Right hindlimb (tissue), 1 donor: ENCODE data around the gene EML3.
"Not testable (repeated sequence)": the region's sequence is repeated elsewhere in the genome, so short reads cannot be mapped to it uniquely, and the experiment has no call there.

Source experiments
- DNase-seq: peaks from one replicate; pipeline ENCODE4 v3.0.0-alpha.2; 2018

The EML3 gene

DNA sequence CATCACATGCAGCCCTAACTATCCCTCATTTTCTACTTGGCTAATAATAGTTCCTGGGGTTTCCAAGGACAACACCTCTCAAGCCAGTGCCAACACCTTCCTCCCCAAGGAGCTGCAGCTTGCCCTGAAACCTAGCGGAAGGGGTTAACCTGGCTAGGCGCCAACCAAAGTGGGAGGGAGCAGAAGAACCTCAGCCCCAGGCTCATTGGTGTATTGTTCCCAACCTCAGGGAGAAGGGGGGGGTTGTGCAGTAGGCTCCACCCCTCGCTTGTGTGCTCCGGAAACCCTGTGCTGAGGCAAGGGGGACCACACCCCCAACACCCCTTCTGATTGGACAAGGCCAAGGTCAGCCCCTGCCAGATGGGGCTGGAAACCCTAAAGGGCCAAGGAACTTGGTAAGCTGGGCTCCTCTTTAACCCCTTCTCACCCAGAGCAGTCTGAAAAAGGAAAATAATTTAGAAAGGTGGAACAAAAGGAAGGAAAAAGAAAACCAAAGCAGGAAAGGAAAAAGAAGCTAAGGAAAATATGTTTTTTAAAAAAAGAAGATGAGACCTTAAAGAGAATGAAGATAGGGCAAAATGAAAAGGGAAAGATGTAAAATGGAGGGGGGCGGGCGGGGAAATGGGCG is 13.4 kb downstream of the EML3 start:
- peak; percentile 97 for DNase-seq

DNA sequence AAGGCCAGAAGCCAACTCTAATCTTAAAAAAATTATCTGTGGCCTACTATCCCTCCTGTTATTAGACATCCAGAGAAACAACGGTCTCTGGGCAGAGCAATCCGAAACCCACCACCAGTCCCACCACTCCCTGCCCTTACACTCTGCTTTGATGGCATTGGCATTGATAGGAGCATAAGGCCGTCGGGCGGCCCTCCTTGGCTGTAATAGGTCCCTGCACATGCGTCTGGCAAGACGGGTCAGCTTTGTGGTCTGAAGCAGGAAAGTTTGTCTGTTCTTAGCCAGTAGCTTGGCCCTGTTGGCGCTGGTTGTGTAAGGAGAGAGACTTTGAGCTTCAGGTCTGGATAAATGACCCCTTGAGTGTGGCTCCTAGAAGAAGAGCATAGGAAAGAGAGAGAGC is 17.5 kb downstream of the EML3 start:
- peak; percentile 6 for DNase-seq

DNA sequence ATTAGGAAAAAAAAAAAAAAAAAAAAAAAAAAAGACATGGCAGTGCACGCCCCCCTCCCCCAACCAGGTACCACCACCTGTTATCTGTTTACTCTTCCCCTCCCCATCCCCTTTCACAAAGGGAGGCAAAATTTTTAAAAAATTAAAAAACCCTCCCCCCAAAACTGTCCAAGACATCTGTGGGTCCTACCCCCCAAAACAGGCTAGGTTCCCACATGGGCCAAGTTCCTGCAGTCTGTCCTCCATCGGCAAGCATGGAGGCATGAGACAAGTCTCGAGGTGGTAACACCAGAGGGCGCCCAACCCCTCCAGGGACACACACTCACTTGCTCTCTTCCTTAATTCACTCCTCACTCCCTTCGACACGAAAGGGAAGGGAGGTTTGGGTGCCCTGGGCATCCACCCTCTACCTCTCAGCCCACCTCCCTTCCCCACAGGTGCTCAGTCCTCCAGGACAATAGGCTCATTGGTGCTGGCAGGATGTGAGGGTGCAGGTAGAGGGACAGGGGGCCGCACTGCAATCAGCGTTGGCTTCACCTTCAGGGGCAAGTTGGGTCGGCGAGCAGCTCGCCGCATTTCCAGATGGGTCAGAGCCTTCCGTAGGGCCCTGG is 19.0 kb downstream of the EML3 start:
- DNase-seq: peak; percentile 65

DNA sequence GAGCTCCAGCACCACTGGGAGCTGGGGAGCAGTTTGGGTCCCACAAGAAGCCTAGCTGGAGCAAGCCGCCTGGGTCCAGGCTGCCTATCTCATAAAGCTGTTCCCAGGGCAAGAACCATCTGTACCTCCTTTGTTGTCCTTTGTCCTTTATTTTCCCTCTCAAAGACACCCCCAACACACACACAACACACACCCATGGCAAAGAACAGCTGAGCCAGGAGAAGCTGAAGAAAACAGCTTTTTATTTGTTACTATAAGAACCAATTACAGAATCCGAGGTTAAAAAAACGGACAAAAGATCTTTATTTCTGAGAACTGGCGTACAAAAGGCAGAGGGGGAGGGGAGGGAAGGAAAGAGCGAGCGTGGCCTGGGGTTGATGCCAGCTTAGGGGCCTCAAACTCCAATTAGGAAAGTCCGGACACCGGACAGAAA is 19.6 kb downstream of the EML3 start:
- DNase-seq: no peak

DNA sequence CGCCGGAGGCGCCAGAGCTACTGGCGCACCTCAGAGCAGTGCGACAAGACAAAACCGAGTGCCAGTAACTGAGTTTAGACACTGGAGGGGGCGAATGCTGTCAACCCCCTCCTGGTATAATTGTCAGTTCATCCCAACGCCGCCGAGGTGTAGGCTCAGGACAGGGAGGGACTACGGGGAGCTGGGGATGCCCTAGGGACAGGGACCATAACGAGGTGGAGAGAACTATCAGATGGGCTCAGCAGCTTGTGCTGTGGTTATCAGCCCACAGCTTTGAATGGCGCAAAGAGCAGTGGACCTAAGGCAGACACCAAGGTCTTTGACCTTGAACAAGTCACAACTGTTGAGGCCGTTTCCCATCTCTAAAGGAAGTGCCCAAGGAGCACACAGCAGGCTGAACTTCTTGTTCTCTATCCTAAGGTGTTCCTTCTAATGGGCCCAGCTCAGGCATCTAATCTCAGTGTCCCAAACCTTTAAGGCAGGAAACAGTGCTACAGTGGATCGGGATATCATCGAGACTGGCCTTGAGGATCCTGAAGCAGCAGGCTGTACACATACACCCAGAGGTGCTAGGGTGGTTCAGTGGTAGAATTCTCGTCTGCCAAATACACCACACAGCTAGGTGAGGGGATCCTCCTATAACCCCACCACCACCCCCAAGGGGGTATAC is 20.3 kb downstream of the EML3 start:
- peak; percentile 13 for DNase-seq

DNA sequence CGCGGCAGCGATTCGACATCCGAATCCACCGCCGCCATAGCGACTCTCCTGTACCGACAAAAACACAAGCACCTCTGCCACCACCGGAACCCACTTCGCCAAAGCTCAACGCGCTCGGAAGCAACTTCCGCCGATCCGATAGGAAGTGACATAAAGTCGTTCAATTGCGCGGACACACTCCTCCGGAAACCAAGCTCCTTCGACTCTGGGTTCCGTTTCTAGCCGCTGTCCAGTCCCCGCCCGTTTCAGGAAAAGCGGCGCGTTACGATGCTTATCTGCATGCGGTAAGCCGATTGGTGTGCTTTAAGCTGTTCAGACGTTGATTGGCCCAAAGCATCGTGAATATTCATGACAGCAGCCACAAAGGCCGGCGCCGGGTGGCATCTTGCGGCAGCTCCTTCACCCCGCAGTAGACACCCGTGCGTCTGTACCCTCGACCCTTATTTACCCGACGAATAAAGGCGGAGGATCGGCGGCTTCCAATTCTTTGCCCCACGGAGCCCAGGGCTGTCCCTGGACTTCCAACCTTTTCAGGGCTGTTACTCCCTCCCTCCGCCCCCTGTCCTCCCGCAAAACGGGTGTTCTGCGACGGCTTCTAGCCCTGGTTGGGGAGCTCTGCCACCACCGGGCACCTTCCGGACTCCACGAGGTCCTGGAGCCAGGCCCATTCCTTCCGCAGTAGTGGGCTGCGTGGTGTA is 21.0 kb downstream of the EML3 start, which contains the start of gene TUT1:
TUT1 (minus strand) TSS at position 76 of the 698 bp plus-strand sequence; CDS start at position 38, 38 bp downstream.
- DNase-seq: peak; percentile 97

DNA sequence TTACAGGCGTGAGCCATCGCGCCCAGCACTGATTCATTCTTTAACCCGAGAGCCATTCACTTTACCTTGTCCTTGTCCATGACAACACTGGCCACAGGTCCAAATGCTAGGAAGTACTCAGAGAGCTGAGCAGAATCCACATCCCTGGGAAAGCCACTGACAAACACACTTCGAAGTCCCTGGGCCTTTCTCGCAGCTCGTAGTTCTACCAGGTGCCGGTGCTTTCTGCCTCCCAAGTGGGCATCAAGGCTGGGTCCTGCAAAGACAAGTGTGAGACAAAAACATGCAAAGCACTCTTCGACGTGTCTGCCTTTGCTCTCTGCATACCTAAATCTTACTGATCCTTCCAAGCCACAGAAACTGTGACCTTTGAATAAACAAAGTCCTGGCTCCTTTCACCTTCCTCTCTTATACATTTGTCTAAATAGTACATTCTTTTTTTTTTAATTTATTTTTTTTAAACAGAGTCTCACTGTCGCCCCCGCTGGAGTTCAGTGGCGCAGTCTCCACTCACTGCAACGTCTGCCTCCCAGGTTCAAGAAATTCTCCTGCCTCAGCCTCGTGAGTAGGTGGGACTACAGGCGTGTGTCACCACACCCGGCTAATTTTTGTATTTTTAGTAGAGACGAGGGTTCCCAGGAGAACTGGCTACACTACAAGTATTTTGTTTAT is 23.5 kb downstream of the EML3 start:
- DNase-seq: no peak

DNA sequence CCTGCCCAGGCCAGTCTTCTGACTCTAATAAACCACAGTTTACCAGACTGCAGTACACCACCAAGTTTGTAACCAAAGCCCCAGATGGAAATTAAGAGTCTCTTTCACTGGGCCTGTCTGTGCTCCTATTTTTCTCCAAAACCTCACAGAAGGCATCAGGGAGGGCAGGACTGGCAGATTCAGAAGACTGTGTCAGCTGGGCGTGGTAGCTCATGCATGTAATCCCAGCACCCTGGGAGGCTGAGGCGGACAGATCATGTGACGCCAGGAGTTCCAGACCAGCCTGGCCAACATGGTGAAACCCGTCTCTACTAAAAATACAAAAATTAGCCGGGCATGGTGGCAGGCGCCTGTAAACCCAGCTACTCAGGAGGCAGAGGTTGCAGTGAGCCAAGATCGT is 27.2 kb downstream of the EML3 start:
- DNase-seq: not testable (repeated sequence)

DNA sequence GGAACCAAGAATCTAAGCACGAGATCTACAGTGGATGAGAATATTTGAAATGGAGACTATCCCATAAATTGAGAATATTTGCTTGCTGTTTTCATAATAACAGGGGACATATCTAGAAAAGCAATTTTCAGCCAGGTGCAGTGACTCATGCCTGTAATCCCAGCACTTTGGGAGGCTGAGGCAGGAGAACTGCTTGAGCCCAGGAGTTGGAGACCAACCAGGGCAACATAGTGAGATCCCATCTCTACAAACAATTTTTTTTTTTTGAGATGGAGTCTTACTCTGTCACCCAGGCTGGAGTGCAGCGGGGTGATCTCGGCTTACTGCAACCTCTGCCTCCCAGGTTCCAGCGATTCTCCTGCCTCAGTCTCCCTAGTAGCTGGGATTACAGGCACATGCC is 30.8 kb downstream of the EML3 start:
- DNase-seq: not testable (repeated sequence)

DNA sequence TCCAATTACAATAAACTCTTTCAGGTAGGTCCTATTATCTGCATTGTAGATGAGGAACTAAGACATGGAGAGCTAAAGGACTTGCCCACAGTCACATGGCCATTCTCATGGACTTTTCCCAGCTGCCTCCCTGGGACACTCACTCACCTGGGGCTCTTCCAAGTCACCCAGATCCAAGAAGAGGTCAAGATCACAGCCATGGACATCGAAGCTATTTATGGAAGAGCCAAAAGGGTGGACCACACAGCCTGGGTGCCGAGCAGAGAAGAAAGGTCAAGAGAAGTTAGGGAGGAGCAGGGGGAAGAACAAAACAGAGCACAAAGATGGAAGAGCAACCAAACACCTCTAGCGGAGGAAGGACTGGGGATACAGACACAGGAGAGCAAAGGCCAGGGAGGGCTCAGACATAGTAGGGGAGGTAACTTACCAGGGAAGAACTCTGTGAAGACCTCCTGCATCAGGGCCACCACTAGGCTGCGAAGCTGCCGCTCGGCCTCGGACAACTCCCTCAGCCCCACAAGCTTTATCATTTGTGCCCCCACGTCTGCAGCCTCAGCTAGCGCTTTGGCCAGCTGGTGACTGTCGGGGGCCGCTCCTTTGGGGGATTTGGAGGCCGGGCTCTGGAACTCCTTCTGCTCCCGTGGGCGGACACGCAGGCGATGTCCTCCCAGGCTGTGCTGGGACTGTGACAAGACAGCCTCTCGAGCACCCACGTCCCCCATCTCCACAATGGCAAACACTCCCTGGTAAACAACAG is 31.4 kb downstream of the EML3 start:
- DNase-seq: no peak

DNA sequence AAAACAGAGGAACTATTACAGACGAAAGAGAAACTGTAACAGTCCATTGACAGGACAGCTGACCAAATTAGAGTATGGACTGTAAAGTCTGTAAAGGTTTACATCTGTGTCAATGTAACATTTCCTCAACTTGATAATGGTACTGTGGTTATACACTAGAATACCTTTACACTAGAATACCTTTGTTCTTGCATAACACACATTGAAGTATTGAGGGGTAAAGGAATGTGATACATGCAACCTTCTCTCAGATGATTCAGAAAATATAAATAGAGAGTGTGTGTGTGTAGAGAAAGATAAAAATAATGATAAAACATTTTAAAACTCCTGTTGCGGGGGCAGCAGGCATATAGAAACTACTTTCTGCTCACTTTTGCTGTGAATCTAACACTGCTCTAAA is 33.3 kb downstream of the EML3 start:
- no peak for DNase-seq

DNA sequence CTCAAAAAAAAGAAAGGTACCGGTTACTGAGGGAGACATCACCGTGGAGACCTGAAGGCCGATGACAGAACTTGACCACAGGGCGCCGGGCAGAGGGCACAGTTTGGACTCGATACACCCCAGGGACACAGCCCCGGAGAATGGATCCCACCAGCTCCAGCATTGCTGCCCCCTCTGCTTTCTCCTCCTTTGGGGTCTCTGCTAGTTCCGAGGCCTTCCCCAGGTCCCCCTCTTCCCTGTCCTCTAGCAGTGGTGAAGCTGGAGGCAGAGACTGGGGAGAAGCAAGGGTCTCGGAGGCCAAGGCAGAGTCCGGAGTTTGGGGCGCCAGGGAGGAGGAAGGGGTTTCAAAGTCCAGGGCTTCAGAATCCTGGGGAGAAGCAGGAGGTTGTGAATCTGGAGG is 34.0 kb downstream of the EML3 start:
- no peak for DNase-seq

DNA sequence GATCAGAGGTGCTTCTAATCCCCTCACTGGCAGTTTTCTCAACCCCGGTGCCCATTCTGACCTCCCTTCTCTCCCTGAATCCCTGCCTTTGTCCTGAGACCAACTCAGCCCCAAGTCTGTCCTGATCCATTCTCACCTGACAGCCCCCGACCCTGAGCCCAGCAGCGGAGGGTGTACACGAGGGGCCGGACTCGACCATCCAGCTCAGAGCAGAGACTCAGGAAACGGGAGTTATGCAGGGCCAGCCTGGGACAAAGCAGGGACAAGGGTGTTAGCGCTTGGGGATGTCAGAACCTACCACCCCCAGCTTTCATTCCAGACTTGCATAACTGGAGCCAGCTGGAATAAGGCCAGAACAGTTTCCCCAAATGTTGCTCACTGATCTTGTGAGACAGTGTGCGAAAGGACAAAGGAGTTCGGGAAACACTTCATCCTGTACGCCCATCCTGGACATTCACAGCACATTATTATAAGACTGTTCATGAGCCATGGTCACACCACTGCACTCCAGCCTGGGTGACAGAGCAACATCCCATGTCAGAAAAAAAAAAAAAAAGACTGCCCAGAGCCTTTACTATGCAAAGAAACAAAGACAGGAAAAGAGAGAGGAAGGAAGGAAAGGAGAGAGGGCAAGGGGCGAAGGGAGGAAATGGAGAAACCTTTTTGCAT is 35.4 kb downstream of the EML3 start:
- peak; percentile 25 for DNase-seq

DNA sequence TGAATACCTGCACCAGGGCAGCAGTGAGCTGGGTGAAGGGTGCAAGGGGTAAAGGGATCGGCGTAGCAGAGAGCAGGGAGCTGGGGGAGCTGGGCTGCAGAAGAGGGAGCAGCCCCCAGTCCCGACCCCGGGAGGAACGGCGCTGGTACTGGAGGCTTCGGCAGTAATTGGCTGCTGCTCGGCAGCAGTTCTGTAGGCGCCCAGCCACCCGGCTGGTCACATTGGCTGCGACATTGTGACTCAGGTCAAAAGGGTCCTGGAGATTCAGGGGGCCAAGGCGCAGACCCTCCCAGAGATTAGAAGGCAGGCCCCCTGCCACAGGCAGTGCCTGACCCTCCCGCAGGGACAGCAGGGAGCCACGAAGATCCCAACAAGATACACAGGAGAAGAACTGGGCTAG is 36.7 kb downstream of the EML3 start:
- DNase-seq: no peak

DNA sequence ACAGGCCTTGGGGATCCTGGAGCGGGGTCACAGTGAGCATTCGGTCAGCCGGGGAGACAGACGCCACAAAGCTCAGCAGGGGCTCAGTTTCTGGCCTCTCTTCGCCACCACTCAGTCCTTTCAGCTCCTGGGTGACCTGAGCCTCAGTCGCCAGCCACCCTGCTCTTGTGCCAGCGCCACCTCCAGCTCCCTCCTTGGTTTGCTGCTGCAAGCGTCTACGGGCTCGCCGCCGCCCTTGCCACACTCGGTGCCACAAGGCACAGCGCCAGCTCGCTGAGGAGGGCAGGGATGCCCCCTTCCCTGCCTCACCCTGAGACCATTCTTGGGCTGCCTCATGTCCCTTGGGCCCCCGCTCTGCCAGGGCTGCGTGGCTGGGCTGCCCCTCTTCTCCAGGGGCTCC is 37.4 kb downstream of the EML3 start:
- peak; percentile 38 for DNase-seq

DNA sequence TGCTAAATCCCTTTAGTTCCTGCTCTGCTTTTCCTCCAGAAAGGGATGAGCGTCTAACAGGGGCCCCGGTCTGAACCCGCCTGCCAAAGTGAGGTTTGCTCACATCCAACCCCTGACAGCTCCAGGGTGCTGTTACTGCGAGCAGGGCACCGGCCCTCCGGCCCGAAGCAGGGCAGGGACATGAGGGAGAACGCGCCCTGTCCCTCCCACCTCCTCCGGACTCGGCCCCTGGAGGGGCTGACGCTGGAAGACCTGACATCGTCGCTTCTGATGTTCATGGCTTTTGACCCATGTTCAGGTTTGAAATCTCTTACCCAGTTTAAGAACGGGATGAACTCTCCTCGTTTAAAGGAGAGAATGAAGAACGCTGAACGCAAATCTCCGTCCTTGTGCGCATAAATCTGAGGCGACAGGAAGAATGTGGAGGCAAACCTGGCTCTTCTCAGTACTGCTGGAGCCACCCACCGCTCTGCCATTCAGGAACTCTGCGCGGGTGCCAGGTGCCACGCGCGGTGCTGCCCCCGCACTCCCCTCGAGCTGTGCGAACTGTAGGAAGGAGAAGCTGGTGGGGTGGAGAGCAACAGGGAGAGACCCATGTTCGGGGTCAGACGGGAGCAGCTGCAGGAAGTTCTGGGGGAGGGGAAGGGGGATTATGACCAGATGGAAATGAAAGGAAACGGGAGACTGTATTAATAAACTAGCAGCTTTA is 38.1 kb downstream of the EML3 start:
- DNase-seq: peak; percentile 66

DNA sequence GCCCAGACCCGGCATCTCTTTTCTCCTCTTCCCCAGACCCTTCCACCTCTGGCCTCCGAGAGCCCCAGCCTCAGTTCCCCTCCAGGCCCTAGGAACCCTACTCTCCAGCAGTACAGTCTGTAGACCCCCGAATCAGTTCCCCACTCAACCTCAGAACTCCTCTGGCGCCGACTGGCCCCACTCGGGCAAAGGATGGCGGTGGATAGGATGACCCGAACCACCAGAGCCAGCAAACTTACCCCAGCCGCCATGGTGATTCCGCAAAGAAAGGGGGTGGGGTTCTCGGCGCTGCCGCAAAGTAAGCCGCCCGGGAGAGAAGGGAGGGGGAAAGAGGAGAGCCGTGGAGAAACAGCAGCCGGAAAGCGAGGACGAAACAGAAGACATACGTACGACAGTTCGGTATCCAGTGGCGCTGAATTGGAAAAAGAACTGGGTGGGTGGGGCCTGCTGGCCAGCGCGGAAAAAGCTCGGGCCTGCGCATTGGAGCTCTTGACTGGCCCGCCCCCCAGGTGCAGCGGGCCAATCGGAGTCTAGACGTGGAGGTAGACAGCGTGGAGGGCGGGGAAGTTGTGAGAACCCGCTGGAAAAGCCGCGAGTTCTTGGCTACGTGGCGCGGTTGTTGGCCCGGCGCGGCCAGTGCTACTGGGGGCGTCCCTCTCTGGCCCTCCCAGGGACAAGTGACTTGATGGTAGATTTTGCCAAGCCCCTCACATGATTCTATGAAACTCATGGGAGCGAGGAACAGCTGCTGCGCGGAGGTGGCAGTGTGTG is 38.8 kb downstream of the EML3 start, which contains the start of gene EEF1G:
EEF1G (minus strand) TSS at position 300 of the 771 bp plus-strand sequence; CDS start at position 251, 49 bp downstream.
- DNase-seq: peak; percentile 100

DNA sequence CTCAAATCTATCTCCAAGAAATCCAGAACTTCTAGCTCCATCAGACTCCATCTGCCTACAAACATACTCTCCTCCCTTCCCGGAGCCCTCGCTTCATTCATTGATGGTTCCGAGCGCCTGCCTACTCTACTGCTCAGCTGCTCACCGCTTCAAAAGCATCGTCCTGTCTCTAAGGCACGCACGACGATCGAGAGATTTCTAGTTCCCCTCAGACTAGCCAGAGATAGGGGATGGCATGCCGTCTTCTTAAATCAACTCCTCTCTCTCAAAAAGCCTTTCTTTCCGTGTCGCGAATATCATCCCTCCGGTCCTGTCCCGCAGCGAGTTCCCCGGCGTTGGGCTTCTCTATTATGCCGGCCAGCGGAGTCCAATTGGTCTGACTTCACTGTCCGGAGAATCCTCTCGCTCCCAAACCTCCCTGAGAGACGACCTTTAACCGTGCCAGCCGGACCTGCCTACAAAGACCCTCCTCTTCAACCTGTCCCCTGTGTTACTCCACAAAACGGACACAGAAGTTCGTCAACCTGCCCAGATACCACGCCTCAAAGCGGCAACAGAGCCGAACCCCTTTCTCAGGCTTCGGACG is 39.5 kb downstream of the EML3 start:
- DNase-seq: no peak

DNA sequence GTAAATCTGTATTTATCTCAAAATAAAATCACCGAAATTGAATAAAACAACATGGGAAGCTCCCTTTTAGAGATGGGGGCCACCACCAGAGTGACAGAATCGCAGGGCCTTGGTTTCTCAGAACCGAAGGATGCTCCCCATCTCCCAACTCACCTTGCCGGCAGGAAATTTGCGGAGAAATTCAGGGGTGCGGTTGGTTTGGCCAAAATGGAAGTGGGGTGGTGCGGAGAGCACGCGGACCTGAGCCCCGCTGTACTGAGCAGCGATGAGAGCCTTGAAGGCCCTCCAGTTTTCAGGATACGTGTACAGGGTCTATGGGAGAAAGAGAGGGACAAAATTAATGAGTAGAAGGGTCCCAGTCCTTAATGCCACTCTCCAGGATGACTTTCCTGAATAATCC is 40.1 kb downstream of the EML3 start:
- no peak for DNase-seq

DNA sequence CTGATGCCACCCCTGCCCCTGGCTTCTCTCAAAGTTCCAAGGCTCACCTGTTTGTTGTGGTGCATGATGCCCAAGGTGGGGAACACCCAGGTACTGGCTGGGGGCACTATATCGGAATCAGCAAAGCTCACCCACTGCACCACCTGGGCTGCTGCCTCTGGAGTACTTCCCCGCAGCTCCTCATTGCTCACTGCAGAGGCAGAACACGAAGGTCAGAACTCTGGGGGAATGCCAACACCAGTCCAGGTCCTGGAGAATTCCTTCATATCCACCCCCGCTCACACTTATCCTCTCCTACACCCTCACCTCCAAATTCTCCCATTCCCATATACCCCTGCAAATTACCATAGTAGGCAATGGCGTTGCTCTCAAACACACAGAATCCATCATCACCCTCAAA is 41.1 kb downstream of the EML3 start:
- DNase-seq: not testable (repeated sequence)
